CD14-positive monocyte (primary cell): ENCODE measurements around the gene ERLIN1. TPM values are rescaled to one million over a fixed set of nuclear protein-coding genes. Genes with fewer than 3 reads are reported as not detected.

Experiments used
- DNase-seq, 3 donors: peaks; one replicate each; pipeline ENCODE4 v3.0.0-alpha.2; 2011 to 2022
- H2AFZ ChIP-seq: 2 replicates; pipeline ENCODE4 v1.6.0; 2012; ENCODE audit warnings: mild to moderate bottlenecking, low read depth, low read length, inconsistent platforms; ENCODE audit not compliant: insufficient read depth, poor library complexity, severe bottlenecking
- H3K27ac ChIP-seq, 2 donors: 1 replicate in 1 of 2; 2 replicates in 1 of 2; pipeline ENCODE4 v1.5.1; 2012 to 2013; ENCODE audit warnings: low read length in 2 of 2, control low read depth in 1 of 2, inconsistent platforms in 1 of 2, low read depth in 1 of 2, mild to moderate bottlenecking in 1 of 2
- H3K27me3 ChIP-seq, 2 donors: one replicate each; pipeline versions ENCODE4 v1.6.0 to v1.6.1; 2011 to 2013; ENCODE audit warnings: low read length in 2 of 2; ENCODE audit not compliant: control insufficient read depth in 2 of 2, insufficient read depth in 2 of 2
- H3K36me3 ChIP-seq, 2 donors: replicated peaks in 1 of 2; 1 replicate in 1 of 2; 2 replicates in 1 of 2; pipeline versions ENCODE4 v1.5.1 to v1.6.1; 2012 to 2013; ENCODE audit warnings: low read length in 2 of 2, control low read depth in 1 of 2, inconsistent platforms in 1 of 2, mild to moderate bottlenecking in 1 of 2; ENCODE audit not compliant: insufficient read depth in 2 of 2, control insufficient read depth in 1 of 2
- H3K4me1 ChIP-seq, 2 donors: 1 replicate in 1 of 2; 2 replicates in 1 of 2; pipeline versions ENCODE4 v1.5.1 to v1.6.1; 2012 to 2013; ENCODE audit warnings: low read length in 2 of 2, control low read depth in 1 of 2, inconsistent platforms in 1 of 2, mild to moderate bottlenecking in 1 of 2, moderate library complexity in 1 of 2; ENCODE audit not compliant: insufficient read depth in 2 of 2, control insufficient read depth in 1 of 2
- H3K4me2 ChIP-seq: replicated peaks from 2 replicates; pipeline ENCODE3; 2012; ENCODE audit warnings: low read length, moderate library complexity, mild to moderate bottlenecking; ENCODE audit not compliant: poor library complexity, severe bottlenecking; ENCODE audit errors: extremely low read depth
- H3K4me3 ChIP-seq, 3 experiments: fragments of 200-600 bp in 1 of 3; sonication (generic) in 1 of 3; replicated peaks in 1 of 3; 1 replicate in 2 of 3; 2 replicates in 1 of 3; pipeline ENCODE4 v1.5.1; 2011 to 2013; ENCODE audit warnings: low read length in 3 of 3, mild to moderate bottlenecking in 3 of 3, control low read depth in 2 of 3, low read depth in 2 of 3, inconsistent platforms in 1 of 3, moderate library complexity in 1 of 3
- H3K79me2 ChIP-seq: 2 replicates; pipeline ENCODE4 v1.6.0; 2012; ENCODE audit warnings: mild to moderate bottlenecking, control low read depth, inconsistent platforms, low read length, moderate library complexity; ENCODE audit not compliant: insufficient read depth
- H3K9ac ChIP-seq: 2 replicates; pipeline ENCODE4 v1.6.0; 2017; ENCODE audit warnings: low read length, mild to moderate bottlenecking; ENCODE audit not compliant: insufficient read depth, poor library complexity, severe bottlenecking
- H3K9me3 ChIP-seq, 2 donors: replicated peaks in 1 of 2; 1 replicate in 1 of 2; 2 replicates in 1 of 2; pipeline versions ENCODE4 v1.5.1 to v1.6.1; 2012 to 2013; ENCODE audit warnings: low read length in 2 of 2, control low read depth in 1 of 2; ENCODE audit not compliant: control insufficient read depth in 1 of 2, insufficient read depth in 1 of 2
- H4K20me1 ChIP-seq: 2 replicates; pipeline ENCODE4 v1.6.0; 2012; ENCODE audit warnings: mild to moderate bottlenecking, low read length, control low read depth, moderate library complexity; ENCODE audit not compliant: insufficient read depth
- H3K27ac Mint-ChIP-seq, 7 donors: one replicate each; pipeline ENCODE4 v1.8.0; 2020; ENCODE audit warnings: mild to moderate bottlenecking in 7 of 7, mixed read lengths in 7 of 7, moderate library complexity in 6 of 7, inconsistent platforms in 2 of 7
- H3K27me3 Mint-ChIP-seq, 3 donors: one replicate each; pipeline ENCODE4 v1.8.0; 2021 to 2022; ENCODE audit warnings: low read depth in 3 of 3, mild to moderate bottlenecking in 3 of 3, mixed read lengths in 3 of 3, moderate library complexity in 3 of 3, inconsistent platforms in 1 of 3
- H3K36me3 Mint-ChIP-seq, 2 donors: one replicate each; pipeline ENCODE4 v1.8.0; 2020; ENCODE audit warnings: mixed read lengths in 2 of 2, inconsistent platforms in 1 of 2, mild to moderate bottlenecking in 1 of 2
- H3K4me1 Mint-ChIP-seq: one replicate; pipeline ENCODE4 v1.8.0; 2020; ENCODE audit warnings: mild to moderate bottlenecking, mixed read lengths
- H3K4me3 Mint-ChIP-seq, 2 donors: one replicate each; pipeline ENCODE4 v1.8.0; 2020; ENCODE audit warnings: mild to moderate bottlenecking in 2 of 2, mixed read lengths in 2 of 2, moderate library complexity in 1 of 2
- H3K9me3 Mint-ChIP-seq, 7 donors: one replicate each; pipeline ENCODE4 v1.8.0; 2020 to 2022; ENCODE audit warnings: mixed read lengths in 7 of 7, mild to moderate bottlenecking in 6 of 7, moderate library complexity in 6 of 7, inconsistent platforms in 2 of 7
- WGBS: methylation state at CpG from one replicate; pipeline ENCODE4 v1.1.5; 2013; ENCODE audit warnings: missing lambda C conversion rate; ENCODE audit not compliant: insufficient coverage; 5-methylcytosine and 5-hydroxymethylcytosine counted together
- intact Hi-C, 2 donors: fragments of 100-400 bp; cut with micrococcal nuclease; formaldehyde crosslinking; loops; one replicate each; pipeline versions ENCODE4 v1.15.0 to v1.15.1; 2023
- polyA plus RNA-seq, 3 donors: library from polyadenylated mRNA; depleted of rRNA in 1 of 3; unstranded in 2 of 3; stranded (reverse) in 1 of 3; fragments of 300-500 nt in 2 of 3; fragments of >200 nt in 1 of 3; fragmentation: Illumina TruSeq in 2 of 3; gene quantifications; 1 replicate in 2 of 3; 2 replicates in 1 of 3; pipeline ENCODE4 v1.2.3, GENCODE V29; 2012 to 2021
- TF ChIP-seq, protein P1 (sequence below): fragments of 200-600 bp; IDR thresholded peaks from one replicate; pipeline ENCODE4 v1.8.0; 2022; ENCODE audit warnings: antibody characterized with exemption, mild to moderate bottlenecking

Gene ERLIN1
- polyA plus RNA-seq, 3 donors, result 14.5 to 31.4 (median 18.7) TPM

DNA sequence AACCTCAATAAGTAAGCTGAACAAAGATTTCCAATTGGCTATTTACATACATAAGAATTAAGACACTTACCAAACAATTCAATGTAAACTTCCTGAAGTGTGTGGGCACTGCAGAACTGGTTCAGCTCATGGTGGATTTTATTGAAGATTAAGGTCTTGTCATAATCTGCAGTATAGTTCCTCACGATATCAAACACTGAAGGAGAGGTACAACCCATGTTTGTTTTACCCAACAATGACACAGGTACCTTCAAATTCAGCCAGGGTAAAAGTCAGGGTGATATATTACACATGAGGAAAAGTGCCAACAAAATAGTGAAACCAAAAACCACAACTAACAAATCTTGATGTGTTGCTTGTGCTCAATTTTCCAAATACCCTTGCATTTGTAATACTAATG lies 10.0 kb downstream of the ERLIN1 start:
- Histone ChIP-seq H3K27me3 (no peaks in the 10 kb centered on the region), H3K4me2 (no peak overlapping the region), H3K4me1 (peaks cover 3 to 16% of the 10 kb centered on the region in 2 donors), H4K20me1 (peaks cover 5% of the 10 kb centered on the region), H3K36me3 (peaks cover 67 to 93% of the 10 kb centered on the region in 2 donors), H3K79me2 (peaks cover 100% of the 10 kb centered on the region), H3K27ac (peak overlapping the region in 1 of 2 donors; percentile 61), H2AFZ (no peak overlapping the region), H3K9me3 (no peaks in the 10 kb centered on the region), H3K9ac (no peak overlapping the region), H3K4me3 (no peak overlapping the region)
- no peaks in the 10 kb centered on the region for H3K27me3 Mint-ChIP-seq
- intact Hi-C loops, result no loop called here
- DNase-seq, result no peak
- TF ChIP-seq, protein P1, sequence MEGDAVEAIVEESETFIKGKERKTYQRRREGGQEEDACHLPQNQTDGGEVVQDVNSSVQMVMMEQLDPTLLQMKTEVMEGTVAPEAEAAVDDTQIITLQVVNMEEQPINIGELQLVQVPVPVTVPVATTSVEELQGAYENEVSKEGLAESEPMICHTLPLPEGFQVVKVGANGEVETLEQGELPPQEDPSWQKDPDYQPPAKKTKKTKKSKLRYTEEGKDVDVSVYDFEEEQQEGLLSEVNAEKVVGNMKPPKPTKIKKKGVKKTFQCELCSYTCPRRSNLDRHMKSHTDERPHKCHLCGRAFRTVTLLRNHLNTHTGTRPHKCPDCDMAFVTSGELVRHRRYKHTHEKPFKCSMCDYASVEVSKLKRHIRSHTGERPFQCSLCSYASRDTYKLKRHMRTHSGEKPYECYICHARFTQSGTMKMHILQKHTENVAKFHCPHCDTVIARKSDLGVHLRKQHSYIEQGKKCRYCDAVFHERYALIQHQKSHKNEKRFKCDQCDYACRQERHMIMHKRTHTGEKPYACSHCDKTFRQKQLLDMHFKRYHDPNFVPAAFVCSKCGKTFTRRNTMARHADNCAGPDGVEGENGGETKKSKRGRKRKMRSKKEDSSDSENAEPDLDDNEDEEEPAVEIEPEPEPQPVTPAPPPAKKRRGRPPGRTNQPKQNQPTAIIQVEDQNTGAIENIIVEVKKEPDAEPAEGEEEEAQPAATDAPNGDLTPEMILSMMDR, result no peak
- peaks cover 24% of the 10 kb centered on the region for H3K4me1 Mint-ChIP-seq
- no peak overlapping the region for H3K4me3 Mint-ChIP-seq
- no peaks in the 10 kb centered on the region for H3K9me3 Mint-ChIP-seq
- no CpG with 5 or more reads among the region's 1 CpG for WGBS
- H3K27ac Mint-ChIP-seq, result peak overlapping the region in 1 of 7 donors; percentile 59
- H3K36me3 Mint-ChIP-seq, result peaks cover 61 to 77% of the 10 kb centered on the region in 2 donors

DNA sequence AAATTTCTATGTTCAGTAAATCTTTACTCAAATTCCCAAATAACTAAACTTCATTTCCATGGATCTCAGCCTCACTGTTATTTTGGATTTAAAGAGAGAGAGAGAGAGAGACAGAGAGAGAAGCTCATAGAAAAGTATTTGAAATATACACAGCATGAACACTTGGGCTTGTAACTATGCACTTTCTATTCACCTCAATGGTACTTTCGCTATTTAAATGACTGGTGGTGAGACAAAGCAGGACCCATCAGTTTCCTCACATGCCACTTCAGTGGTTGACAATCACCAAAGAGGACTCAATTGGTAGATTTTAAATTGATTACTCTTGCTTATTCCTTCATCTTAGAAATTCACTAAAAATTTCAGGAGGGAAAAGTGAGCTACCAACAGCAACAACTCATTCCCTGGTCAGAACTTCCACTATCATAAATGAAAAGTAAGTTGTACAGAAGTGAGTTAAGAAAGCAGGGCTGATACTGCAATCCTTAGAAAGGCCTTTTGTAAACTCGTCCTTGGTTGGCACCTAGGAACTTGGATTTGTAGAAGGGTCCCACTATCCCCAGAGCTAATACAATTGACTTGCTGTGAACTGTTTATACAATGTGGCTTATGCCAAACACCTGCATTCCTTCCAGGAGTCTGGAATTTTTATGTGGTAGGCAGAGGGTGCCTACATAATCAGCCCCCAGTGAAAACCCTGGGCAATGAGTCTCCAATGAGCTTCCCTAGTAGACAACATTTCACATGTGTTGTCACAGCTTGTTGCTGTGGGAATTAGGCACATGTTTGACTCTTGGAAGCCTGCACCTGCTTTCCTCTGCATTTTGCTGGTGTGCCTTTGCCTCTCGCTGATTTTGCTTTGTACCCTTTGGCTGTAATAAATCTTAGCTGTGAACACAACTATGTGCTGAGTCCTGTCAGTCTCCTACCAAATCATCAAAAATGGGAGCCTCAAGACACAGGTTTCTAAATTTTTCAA lies 10.8 kb downstream of the ERLIN1 start:
- 100% methylated on average over 2 of the region's 3 CpGs for WGBS
- Histone ChIP-seq H4K20me1 (peaks cover 5% of the 10 kb centered on the region), H3K9me3 (no peaks in the 10 kb centered on the region), H3K9ac (no peak overlapping the region), H3K4me1 (peaks cover 3 to 10% of the 10 kb centered on the region in 2 donors), H3K27ac (peak overlapping the region in 1 of 2 donors; percentile 54), H3K4me2 (no peak overlapping the region), H3K4me3 (no peak overlapping the region), H3K27me3 (no peaks in the 10 kb centered on the region), H2AFZ (no peak overlapping the region), H3K79me2 (peaks cover 100% of the 10 kb centered on the region), H3K36me3 (peaks cover 67 to 95% of the 10 kb centered on the region in 2 donors)
- no peak for DNase-seq
- no peak overlapping the region for H3K4me3 Mint-ChIP-seq
- no peaks in the 10 kb centered on the region for H3K9me3 Mint-ChIP-seq
- H3K27ac Mint-ChIP-seq, result peak overlapping the region in 2 of 7 donors; percentile 52 to 58
- intact Hi-C loops, result no loop called here
- H3K27me3 Mint-ChIP-seq, result no peaks in the 10 kb centered on the region
- TF ChIP-seq, protein P1, result no peak
- peaks cover 59 to 77% of the 10 kb centered on the region in 2 donors for H3K36me3 Mint-ChIP-seq
- H3K4me1 Mint-ChIP-seq, result peaks cover 18% of the 10 kb centered on the region
